K562 (cell line): ENCODE results near the gene RGS12. TPM values are rescaled to one million over a fixed set of nuclear protein-coding genes. Genes with fewer than 3 reads are reported as not detected.

Source experiments
- ATAC-seq: fragments of 200-7000 bp; cut with Tn5 transposase; 3 replicates; pipeline ENCODE4 v1.9.1; 2020; ENCODE audit warnings: moderate library complexity
- BruUV-seq: library from RNA; stranded (reverse); fragments of 400-500 nt; replicated peaks from 2 replicates; lab custom pipeline; 2021; lab: Mats Ljungman, UMichigan
- CTCF ChIA-PET: fragments of 300-600 bp; formaldehyde crosslinking; extraction: SDS; loops from one replicate; lab custom pipeline; 2021; ENCODE audit warnings: low intra/inter-chr PET ratio; lab: Yijun Ruan, JAX
- POLR2A ChIA-PET: fragments of 300-600, 350-650 bp; sonication (Branson Sonifier 250); formaldehyde crosslinking; extraction: SDS; loops from one replicate; lab custom pipeline; 2021; ENCODE audit warnings: antibody characterized with exemption, inconsistent platforms; lab: Yijun Ruan, JAX
- DNase-seq, 4 experiments: peaks; one replicate each; pipeline versions ENCODE4 v3.0.0 to v3.0.0-alpha.2; 2011 to 2018; ENCODE audit warnings: low spot score in 3 of 4, mixed read lengths in 3 of 4; ENCODE audit errors: extremely low read depth in 1 of 4
- FAIRE-seq: peaks from 2 replicates; lab custom pipeline; 2011; peaks lifted over from hg19 to GRCh38; lab: Jason Lieb, UNC
- H2AFZ ChIP-seq: 2 replicates; pipeline ENCODE4 v1.6.0; 2011; ENCODE audit warnings: low read depth, low read length, control low read depth, inconsistent platforms
- H3K27ac ChIP-seq: fragments of 200-600 bp; 3 replicates; pipeline ENCODE4 v1.8.0; 2011; ENCODE audit warnings: low read depth, mild to moderate bottlenecking, control low read depth, inconsistent platforms, low read length, moderate library complexity, mixed read lengths; ENCODE audit errors: extremely low read depth
- H3K27me3 ChIP-seq, 2 experiments: fragments of 300-600 bp in 1 of 2; 2 replicates in 1 of 2; 3 replicates in 1 of 2; pipeline versions ENCODE4 v1.6.0 to v1.8.0; 2011; ENCODE audit warnings: inconsistent platforms in 2 of 2, low read length in 2 of 2, mild to moderate bottlenecking in 1 of 2, mixed read lengths in 1 of 2, moderate library complexity in 1 of 2; ENCODE audit not compliant: control insufficient read depth in 2 of 2, insufficient read depth in 2 of 2
- H3K36me3 ChIP-seq: fragments of 300-600 bp; 3 replicates; pipeline ENCODE4 v1.8.0; 2011; ENCODE audit warnings: mild to moderate bottlenecking, low read length, inconsistent platforms; ENCODE audit not compliant: control insufficient read depth, insufficient read depth
- H3K4me1 ChIP-seq, 2 experiments: fragments of 200-600 bp in 1 of 2; replicated peaks in 1 of 2; 2 replicates in 1 of 2; 3 replicates in 1 of 2; pipeline versions ENCODE4 v1.5.1 to v1.8.0; 2011; ENCODE audit warnings: inconsistent platforms in 2 of 2, low read length in 2 of 2, mild to moderate bottlenecking in 1 of 2, mixed read lengths in 1 of 2, moderate library complexity in 1 of 2; ENCODE audit not compliant: control insufficient read depth in 2 of 2, insufficient read depth in 2 of 2
- H3K4me2 ChIP-seq: 2 replicates; pipeline ENCODE4 v1.6.1; 2011; ENCODE audit warnings: low read length, control low read depth, inconsistent platforms, mixed read lengths; ENCODE audit not compliant: insufficient read depth
- H3K4me3 ChIP-seq: fragments of 200-600 bp; sonication (generic), shearing (Covaris generic); 2 replicates; pipeline ENCODE4 v1.5.1; 2016; ENCODE audit warnings: control low read depth, inconsistent platforms
- H3K79me2 ChIP-seq: fragments of 200-600 bp; 3 replicates; pipeline ENCODE4 v1.8.0; 2011; ENCODE audit warnings: low read length, inconsistent platforms; ENCODE audit not compliant: control insufficient read depth, insufficient read depth
- H3K9ac ChIP-seq, 2 experiments: 2 replicates each; pipeline versions ENCODE4 v1.6.0 to v1.6.1; 2011; ENCODE audit warnings: low read depth in 2 of 2, low read length in 2 of 2, control low read depth in 1 of 2, inconsistent platforms in 1 of 2, mild to moderate bottlenecking in 1 of 2, mixed read lengths in 1 of 2; ENCODE audit not compliant: insufficient read depth in 1 of 2
- H3K9me1 ChIP-seq: one replicate; pipeline ENCODE4 v1.6.0; 2011; ENCODE audit warnings: inconsistent platforms, mild to moderate bottlenecking, low read length, moderate library complexity; ENCODE audit not compliant: control insufficient read depth, insufficient read depth
- H3K9me3 ChIP-seq: replicated peaks from 2 replicates; pipeline ENCODE4 v1.5.1; 2011; ENCODE audit warnings: low read depth, low read length, inconsistent platforms; ENCODE audit not compliant: control insufficient read depth, insufficient read depth
- H4K20me1 ChIP-seq: replicated peaks from 2 replicates; pipeline ENCODE4 v1.6.1; 2011; ENCODE audit warnings: low read length, inconsistent platforms, mixed read lengths; ENCODE audit not compliant: control insufficient read depth, insufficient read depth
- CC2D1A ChIP-seq: fragments of 450-650 bp; IDR thresholded peaks from 2 replicates; pipeline ENCODE4 v1.6.1; 2017; ENCODE audit warnings: mild to moderate bottlenecking
- DPF2 ChIP-seq: fragments of 450-650 bp; IDR thresholded peaks from 2 replicates; pipeline ENCODE4 v1.6.1; 2016
- FIP1L1 ChIP-seq: fragments of 200-400 bp; formaldehyde crosslinking; IDR thresholded peaks from 2 replicates; pipeline ENCODE4 v1.6.1; 2018; ENCODE audit warnings: mild to moderate bottlenecking, low read depth, low read length; ENCODE audit not compliant: poor library complexity, severe bottlenecking
- HDGF ChIP-seq: fragments of 450-650 bp; IDR thresholded peaks from 2 replicates; pipeline ENCODE4 v1.6.1; 2016
- NFXL1 ChIP-seq: fragments of 450-650 bp; formaldehyde crosslinking; IDR thresholded peaks from 2 replicates; pipeline ENCODE4 v1.4.0; 2021; ENCODE audit warnings: mild to moderate bottlenecking
- RFX7 ChIP-seq: fragments of 250-450 bp; sonication (Bioruptor Pico); IDR thresholded peaks from 2 replicates; pipeline ENCODE4 v1.5.1; 2021; ENCODE audit warnings: mild to moderate bottlenecking
- ZC3H11A ChIP-seq: IDR thresholded peaks from 2 replicates; pipeline ENCODE4 v1.6.1; 2012; ENCODE audit warnings: low read depth, low read length, improper control_type of control experiment
- ZKSCAN3 ChIP-seq: fragments of 250-450 bp; sonication (Bioruptor Pico); IDR thresholded peaks from 2 replicates; pipeline ENCODE4 v1.4.0; 2020
- ZNF444 ChIP-seq: fragments of 250-450 bp; sonication (Bioruptor Pico); IDR thresholded peaks from 2 replicates; pipeline ENCODE4 v1.4.0; 2020; ENCODE audit warnings: mild to moderate bottlenecking, moderate library complexity
- WGBS: fragments of 100-300 bp; shearing (Covaris generic); methylation state at CpG from one replicate; pipeline ENCODE4 v1.1.6; 2016; ENCODE audit warnings: low coverage, mixed read lengths; ENCODE audit not compliant: insufficient coverage; ENCODE audit errors: missing lambda C conversion rate; 5-methylcytosine and 5-hydroxymethylcytosine counted together
- in situ Hi-C: fragments of 300-500 bp; cut with MboI; formaldehyde crosslinking; loops from 4 replicates; pipeline ENCODE4 v1.15.0; 2018; ENCODE audit warnings: inconsistent platforms, mixed read lengths
- intact Hi-C: fragments of 100-400 bp; cut with micrococcal nuclease; formaldehyde crosslinking; loops from 2 replicates; pipeline ENCODE4 v1.14.2; 2022
- polyA plus RNA-seq, 8 experiments: library from polyadenylated mRNA; depleted of rRNA in 4 of 8; stranded (reverse) in 5 of 8; unstranded in 3 of 8; fragments of >200 nt; fragmentation: Nextera tagmentation in 2 of 8; fragmentation: Illumina TruSeq in 1 of 8; extraction: Ambion mirVana in 2 of 8; extraction: Trizol in 1 of 8; gene quantifications; 2 replicates each; pipeline versions ENCODE4 v1.2.1 to v1.2.3, GENCODE V29; 2011 to 2014; ENCODE audit warnings: inconsistent platforms in 1 of 8, missing spikeins in 1 of 8
- total RNA-seq, 7 experiments: library from RNA; depleted of rRNA in 6 of 7; stranded (reverse); fragments of >200 nt in 6 of 7; fragmentation: Illumina TruSeq in 2 of 7; extraction: Trizol in 2 of 7; gene quantifications; 2 replicates each; pipeline versions ENCODE4 v1.2.1 to v1.2.3, GENCODE V29; 2011 to 2021; ENCODE audit warnings: low replicate concordance in 1 of 7
- TF ChIP-seq, protein P1 (sequence below): sonication (generic); formaldehyde crosslinking; IDR thresholded peaks from 2 replicates; pipeline ENCODE4 v1.8.1; 2023; ENCODE audit warnings: mild to moderate bottlenecking, missing genetic modification reagents
- TF ChIP-seq, protein P2 (sequence below): fragments of 250-450 bp; sonication (Bioruptor Pico); IDR thresholded peaks from 2 replicates; pipeline ENCODE4 v1.5.0; 2020; ENCODE audit warnings: mild to moderate bottlenecking, borderline replicate concordance
- TF ChIP-seq, protein P3 (sequence below): sonication (generic); formaldehyde crosslinking; IDR thresholded peaks from 2 replicates; pipeline ENCODE4 v1.8.1; 2023; ENCODE audit warnings: mild to moderate bottlenecking, missing genetic modification reagents, moderate library complexity

RGS12 gene
- total and polyA plus RNA-seq, 9 of the 15 experiments (the other 6 are each of a cell fraction or from before 2014, with no cell fraction given), result 0.30 to 8.8 (median 5.5) TPM

DNA sequence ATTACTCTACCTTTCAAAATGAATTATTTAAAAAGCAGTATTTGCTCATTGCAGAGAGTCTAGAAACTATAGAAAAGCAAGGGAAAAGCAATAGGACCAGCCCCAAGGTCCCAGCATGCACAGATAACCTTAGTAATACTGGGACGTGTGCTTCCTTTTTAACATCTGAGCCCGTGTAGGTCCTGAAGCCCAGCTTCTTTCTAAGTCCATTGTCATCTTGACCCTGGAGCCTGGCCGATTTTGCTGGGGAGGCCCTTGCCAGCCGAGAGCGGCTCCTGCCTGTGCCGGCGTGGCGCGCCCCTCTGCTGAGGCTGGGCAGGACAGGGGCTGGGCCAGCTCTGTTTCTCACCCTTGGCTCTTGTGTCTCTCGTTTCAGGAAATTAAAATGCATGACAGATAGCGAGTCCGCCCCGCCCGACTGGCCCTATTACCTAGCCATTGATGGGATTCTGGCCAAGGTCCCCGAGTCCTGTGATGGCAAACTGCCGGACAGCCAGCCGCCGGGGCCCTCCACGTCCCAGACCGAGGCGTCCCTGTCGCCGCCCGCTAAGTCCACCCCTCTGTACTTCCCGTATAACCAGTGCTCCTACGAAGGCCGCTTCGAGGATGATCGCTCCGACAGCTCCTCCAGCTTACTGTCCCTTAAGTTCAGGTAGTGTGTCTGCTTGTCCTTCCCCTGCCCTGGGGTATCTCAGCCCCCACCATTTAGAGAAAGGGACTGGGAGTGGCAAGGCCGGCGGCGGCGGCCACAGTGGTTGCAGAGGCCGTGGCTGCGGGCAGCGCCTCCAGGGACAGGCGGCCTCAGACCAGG lies 39.8 kb upstream of the RGS12 start:
- H3K27ac ChIP-seq, result no peak overlapping the region
- peaks cover 8% of the 10 kb centered on the region; the same call in 1 of the 2 replicates for H4K20me1 ChIP-seq
- 26% methylated on average over 34 of the region's 38 CpGs for WGBS
- FAIRE-seq (no peak), ATAC-seq (no peak), DNase-seq (no peak)
- no peak overlapping the region for H3K9ac ChIP-seq
- BruUV-seq, result no TSS peak
- no peak for TF ChIP-seq RFX7 (CRISPR knock-in tag)
- no peak for TF ChIP-seq ZNF444
- TF ChIP-seq, protein P1, sequence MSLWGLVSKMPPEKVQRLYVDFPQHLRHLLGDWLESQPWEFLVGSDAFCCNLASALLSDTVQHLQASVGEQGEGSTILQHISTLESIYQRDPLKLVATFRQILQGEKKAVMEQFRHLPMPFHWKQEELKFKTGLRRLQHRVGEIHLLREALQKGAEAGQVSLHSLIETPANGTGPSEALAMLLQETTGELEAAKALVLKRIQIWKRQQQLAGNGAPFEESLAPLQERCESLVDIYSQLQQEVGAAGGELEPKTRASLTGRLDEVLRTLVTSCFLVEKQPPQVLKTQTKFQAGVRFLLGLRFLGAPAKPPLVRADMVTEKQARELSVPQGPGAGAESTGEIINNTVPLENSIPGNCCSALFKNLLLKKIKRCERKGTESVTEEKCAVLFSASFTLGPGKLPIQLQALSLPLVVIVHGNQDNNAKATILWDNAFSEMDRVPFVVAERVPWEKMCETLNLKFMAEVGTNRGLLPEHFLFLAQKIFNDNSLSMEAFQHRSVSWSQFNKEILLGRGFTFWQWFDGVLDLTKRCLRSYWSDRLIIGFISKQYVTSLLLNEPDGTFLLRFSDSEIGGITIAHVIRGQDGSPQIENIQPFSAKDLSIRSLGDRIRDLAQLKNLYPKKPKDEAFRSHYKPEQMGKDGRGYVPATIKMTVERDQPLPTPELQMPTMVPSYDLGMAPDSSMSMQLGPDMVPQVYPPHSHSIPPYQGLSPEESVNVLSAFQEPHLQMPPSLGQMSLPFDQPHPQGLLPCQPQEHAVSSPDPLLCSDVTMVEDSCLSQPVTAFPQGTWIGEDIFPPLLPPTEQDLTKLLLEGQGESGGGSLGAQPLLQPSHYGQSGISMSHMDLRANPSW, result no peak
- TF ChIP-seq, protein P2, sequence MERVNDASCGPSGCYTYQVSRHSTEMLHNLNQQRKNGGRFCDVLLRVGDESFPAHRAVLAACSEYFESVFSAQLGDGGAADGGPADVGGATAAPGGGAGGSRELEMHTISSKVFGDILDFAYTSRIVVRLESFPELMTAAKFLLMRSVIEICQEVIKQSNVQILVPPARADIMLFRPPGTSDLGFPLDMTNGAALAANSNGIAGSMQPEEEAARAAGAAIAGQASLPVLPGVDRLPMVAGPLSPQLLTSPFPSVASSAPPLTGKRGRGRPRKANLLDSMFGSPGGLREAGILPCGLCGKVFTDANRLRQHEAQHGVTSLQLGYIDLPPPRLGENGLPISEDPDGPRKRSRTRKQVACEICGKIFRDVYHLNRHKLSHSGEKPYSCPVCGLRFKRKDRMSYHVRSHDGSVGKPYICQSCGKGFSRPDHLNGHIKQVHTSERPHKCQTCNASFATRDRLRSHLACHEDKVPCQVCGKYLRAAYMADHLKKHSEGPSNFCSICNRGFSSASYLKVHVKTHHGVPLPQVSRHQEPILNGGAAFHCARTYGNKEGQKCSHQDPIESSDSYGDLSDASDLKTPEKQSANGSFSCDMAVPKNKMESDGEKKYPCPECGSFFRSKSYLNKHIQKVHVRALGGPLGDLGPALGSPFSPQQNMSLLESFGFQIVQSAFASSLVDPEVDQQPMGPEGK, result no peak
- no peak for TF ChIP-seq FIP1L1
- TF ChIP-seq HDGF, result no peak
- no peak for TF ChIP-seq NFXL1 (CRISPR knock-in tag)
- TF ChIP-seq ZKSCAN3 (CRISPR knock-in tag), result no peak
- TF ChIP-seq CC2D1A, result no peak
- TF ChIP-seq, protein P3, sequence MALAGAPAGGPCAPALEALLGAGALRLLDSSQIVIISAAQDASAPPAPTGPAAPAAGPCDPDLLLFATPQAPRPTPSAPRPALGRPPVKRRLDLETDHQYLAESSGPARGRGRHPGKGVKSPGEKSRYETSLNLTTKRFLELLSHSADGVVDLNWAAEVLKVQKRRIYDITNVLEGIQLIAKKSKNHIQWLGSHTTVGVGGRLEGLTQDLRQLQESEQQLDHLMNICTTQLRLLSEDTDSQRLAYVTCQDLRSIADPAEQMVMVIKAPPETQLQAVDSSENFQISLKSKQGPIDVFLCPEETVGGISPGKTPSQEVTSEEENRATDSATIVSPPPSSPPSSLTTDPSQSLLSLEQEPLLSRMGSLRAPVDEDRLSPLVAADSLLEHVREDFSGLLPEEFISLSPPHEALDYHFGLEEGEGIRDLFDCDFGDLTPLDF, result no peak
- TF ChIP-seq ZC3H11A, result no peak
- TF ChIP-seq DPF2, result no peak
- H3K36me3 ChIP-seq, result no peaks in the 10 kb centered on the region
- no peak overlapping the region for H2AFZ ChIP-seq
- ChIA-PET CTCF (no interaction called here), POLR2A (interaction anchor here (1.4 kb wide), 1 partner anchor 11 kb away, joined by 3 read pairs; no protein-coding TSS in a partner anchor)
- no peaks in the 10 kb centered on the region for H3K79me2 ChIP-seq
- intact Hi-C loops, result no loop called here
- in situ Hi-C loops, result no loop called here
- H3K9me3 ChIP-seq, result no peaks in the 10 kb centered on the region
- no peaks in the 10 kb centered on the region for H3K9me1 ChIP-seq
- no peak overlapping the region for H3K4me2 ChIP-seq
- peaks cover 19 to 52% of the 10 kb centered on the region in 2 experiments for H3K27me3 ChIP-seq
- no peak overlapping the region for H3K4me3 ChIP-seq
- H3K4me1 ChIP-seq, result peaks cover 0 to 56% of the 10 kb centered on the region in 2 experiments; a peak in 2 of 5 replicates
